HG02852 (cell line): ENCODE results near the gene EN1.

Experiments used
- ATAC-seq: cut with Tn5 transposase; IDR thresholded peaks from one replicate; pipeline ENCODE4 v1.9.1; 2021; ENCODE audit warnings: mild to moderate bottlenecking, moderate library complexity; ENCODE audit not compliant: unreplicated experiment

The EN1 gene

GRCh38 chr2:118844261-118845004 lies 3.0 kb downstream of the EN1 start:
- ATAC-seq = no peak

- ATAC-seq = no peak
Measured at GRCh38 chr2:118843483-118844132, 3.8 kb downstream of the EN1 start.

- ATAC-seq = no peak
Measured at GRCh38 chr2:118842661-118843482, 4.6 kb downstream of the EN1 start.

DNA sequence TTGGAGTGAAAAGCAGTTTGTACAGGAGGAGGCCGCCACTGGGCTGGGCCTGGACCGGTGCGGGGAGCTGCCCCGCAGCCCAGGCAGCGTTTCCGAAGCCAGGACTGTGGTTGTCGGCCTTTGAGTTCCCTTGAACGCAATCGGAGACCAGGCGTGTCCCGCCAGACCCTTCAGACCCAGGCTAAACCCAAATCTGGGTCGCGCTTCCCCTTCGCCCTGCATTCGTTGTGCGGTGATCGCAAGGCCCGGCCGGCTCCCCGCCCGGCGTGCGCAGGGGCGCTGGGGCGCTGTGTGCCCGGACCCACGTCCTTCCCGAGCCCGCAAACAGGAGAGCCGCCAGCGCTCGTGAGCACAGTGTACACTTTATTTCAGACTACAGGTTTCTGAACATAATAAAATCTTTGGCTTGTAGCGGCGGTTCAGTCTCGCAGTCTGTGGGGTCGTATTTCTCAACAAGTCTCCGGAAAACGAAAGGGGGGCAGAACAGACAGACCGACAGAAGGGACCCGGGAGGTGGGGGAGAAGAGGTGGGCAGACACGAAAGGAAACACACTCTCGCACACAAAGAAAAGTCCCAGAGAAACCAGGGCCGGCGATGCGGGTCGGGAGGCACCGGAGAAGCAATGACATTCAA lies 5.5 kb downstream of the EN1 start:
- ATAC-seq = no peak

GRCh38 chr2:118841450-118841827 lies 6.0 kb downstream of the EN1 start:
- ATAC-seq = no peak

- no peak for ATAC-seq
Measured at GRCh38 chr2:118838741-118839455, 8.6 kb downstream of the EN1 start.

DNA sequence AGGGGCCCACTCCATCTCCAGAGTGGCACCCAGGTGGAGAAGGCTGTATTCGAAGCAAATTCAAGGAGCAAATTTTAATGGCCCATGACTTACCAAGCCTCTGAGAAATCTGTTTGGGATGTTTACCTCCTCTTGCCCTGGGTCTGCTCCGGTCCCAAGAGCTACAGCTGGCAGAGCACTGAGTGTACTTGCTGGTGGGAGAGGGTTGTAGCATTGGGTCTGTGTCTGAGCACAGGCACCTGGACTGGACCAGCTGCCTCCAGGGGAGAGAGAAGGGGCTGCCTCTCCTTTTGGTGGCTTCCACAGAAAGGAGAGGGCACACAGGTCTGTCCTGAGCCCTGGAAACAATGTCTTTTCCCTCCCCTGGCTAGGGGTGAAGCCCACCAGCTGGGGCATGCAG lies 9.8 kb downstream of the EN1 start:
- ATAC-seq = no peak

DNA sequence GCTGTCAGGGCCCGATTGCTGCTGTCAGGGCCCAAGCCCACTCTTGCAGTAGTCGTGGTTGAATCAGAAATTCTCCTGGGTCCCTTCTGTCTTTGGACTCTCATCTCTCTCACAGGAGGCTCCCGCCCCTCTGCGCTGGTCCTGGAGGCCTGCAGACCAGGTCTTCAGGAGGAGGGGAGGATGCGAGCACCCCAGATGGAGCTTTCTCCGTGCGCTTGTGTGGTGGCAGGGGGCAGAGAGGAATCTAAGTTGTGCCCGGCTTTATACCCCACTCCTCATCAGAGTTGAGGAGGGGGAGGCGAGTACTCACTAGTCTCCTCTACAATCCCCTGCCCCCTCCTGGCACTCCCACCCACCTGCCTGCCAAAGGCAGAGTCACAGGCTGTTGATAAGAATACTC lies 10.4 kb downstream of the EN1 start:
- no peak for ATAC-seq

- no peak for ATAC-seq
Measured at GRCh38 chr2:118836411-118836930, 11.0 kb downstream of the EN1 start.

GRCh38 chr2:118835746-118836410 lies 11.6 kb downstream of the EN1 start:
- ATAC-seq = no peak

GRCh38 chr2:118834901-118835745 lies 12.3 kb downstream of the EN1 start:
- ATAC-seq = no peak

DNA sequence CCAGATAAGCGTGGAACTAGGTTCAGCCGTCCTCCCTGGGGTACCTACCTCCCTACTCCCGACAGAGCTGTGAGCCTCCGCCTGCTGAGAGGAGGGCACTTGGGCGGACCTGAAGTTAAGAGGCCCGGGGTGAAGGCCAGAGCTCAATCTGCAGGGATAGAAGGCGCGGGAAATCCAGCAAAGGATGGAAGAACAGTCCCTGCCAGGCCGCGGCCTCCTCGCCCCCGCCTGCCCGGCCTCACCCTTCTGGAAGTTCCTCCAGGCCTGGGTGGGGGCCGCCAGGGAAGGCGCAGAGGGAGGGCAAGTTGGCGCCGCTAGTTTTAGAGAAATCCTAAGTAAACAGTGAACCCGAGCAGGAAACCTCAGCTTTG lies 13.0 kb downstream of the EN1 start:
- no peak for ATAC-seq

DNA sequence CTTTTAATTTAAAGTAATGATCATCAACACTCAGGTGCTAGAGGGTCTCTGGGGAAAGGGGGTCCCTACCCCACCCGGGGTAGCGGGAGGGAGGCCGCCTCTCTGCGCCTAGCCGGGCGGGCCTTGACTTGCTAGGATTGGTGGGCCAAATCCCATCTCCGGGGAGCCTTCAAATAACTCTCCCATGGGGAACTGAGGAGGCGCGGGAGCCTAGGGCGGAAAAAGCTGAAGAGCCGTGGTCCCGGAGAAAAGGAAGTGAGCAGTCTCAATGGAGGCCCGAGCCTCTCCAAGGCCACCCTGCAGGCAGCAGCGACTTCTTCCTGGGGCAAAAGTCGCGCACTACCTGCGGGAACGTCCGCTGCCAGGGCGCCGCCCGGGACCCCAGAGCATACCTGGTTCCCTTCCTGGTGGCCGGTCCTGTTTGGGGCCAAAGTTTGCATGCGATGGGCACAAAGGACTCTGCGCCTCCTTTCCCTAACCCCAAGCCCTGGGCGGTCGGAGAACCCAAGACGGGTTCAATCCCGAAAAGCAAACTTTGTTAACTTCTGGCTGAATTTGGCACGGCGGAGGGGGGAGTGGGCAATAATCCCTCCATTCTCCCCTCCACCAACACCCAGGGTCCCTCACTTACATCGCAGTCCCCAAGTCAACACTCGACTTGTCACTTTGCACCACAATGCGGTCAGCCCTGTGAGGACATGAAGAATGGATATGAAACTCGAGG lies 13.6 kb downstream of the EN1 start:
- ATAC-seq = no peak

GRCh38 chr2:118832791-118833715 lies 14.4 kb downstream of the EN1 start:
- ATAC-seq = no peak

- no peak for ATAC-seq
Measured at GRCh38 chr2:118832071-118832790, 15.2 kb downstream of the EN1 start.

GRCh38 chr2:118830881-118831280 lies 16.6 kb downstream of the EN1 start:
- no peak for ATAC-seq

DNA sequence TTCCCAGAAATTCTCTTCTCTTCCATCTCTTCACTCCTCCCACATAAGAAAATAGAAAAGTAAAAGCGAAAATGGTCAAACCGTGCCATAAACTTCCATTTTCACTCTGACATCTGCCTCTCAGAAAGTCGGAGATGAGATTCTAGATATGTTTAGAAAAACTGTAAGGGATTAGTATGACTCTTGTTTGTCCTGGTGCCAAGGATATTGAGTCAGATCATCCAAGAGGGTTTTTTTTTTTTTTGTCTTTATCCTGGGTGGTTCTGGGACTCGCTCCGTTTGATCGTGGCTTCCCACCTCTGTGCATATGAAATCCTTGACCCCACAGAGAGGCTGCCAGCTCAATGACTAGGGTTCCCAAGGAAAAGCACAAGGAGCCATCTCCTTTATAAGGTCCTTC lies 17.3 kb downstream of the EN1 start:
- ATAC-seq = no peak
